ENCODE results near the gene COL4A2.

Gene COL4A2

DNA sequence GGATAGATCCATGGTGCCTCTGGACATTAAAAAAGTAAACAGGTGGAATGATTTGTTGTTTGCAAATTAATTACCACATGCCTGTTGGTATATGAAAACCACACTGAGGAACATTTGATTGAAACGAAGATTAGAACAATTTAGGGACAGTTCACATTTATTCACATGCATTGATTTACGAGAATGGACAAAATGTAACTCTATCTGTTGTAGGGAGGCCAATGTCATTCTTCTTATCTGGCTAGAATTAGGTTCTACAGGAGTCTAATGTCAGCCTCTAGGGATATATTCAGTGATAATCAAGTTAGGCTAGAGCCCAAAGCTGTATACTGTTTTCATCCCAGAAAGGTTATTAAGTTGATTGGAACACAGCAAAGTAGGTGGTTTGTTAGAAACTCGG, 125.4 kb downstream of the COL4A2 start:
- peaks cover 6% of the 10 kb centered on the region; the same call in 1 of the 2 replicates for H3K27me3 ChIP-seq (ENCODE audit: low read depth)
- no peaks in the 10 kb centered on the region for H3K36me3 ChIP-seq (replicated peaks)
- no peaks in the 10 kb centered on the region for H3K9me3 ChIP-seq
- DNase-seq (ENCODE audit: low spot score in 2 of 2): no peak
- no peaks in the 10 kb centered on the region for H3K4me1 ChIP-seq
- in situ Hi-C loops (cut with MboI; ENCODE audit: low sequenced_read_pairs): no loop called here
- H3K4me3 ChIP-seq: no peak overlapping the region

DNA sequence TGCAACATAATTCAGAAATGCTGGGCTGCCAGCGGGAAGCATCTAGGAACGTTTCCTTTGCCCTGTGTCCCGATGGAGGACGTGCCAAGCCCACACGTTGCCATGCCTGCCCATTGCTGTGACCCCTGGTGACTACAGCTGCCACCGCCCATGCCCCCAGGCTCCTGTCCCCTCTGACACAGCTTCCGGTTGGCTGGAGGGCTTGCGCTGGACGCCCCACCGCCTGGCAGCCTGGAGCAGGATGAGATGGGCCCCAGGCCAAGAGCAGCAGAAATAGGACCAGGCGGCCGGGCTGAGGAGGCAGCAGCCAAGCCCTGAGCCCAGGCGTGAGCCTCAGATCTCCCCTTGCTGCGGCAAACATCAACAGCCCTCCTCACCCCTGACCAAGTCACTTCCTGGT, 125.9 kb downstream of the COL4A2 start:
- Histone ChIP-seq H3K4me1 (no peaks in the 10 kb centered on the region), H3K9me3 (no peaks in the 10 kb centered on the region), H3K36me3 (replicated peaks) (no peaks in the 10 kb centered on the region), H3K27me3 (ENCODE audit: low read depth) (peaks cover 4% of the 10 kb centered on the region; the same call in 1 of the 2 replicates), H3K4me3 (no peak overlapping the region)
- no peak for DNase-seq (ENCODE audit: low spot score in 2 of 2)
- in situ Hi-C loops (cut with MboI; ENCODE audit: low sequenced_read_pairs): no loop called here

DNA sequence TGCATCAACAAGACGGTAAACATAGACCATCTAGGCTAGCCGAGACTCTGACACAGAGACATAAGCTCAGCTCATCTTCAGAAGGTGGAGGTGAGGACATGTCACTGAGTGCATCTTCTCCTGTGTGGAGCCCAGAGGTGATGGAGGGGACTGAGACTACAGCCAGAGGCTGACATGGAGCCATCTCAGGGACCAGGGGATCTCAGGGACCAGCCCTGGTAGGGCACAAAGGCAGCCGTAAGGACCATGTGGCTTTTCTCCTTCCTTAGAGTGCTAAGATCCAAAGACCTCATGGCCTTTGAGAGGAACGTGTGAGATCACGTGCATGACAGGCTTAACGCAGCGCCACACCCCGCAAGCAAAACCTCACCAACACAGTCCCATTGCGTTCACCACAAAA, 127.5 kb downstream of the COL4A2 start:
- peaks cover 2% of the 10 kb centered on the region; the same call in 1 of the 2 replicates for H3K27me3 ChIP-seq (ENCODE audit: low read depth)
- no peaks in the 10 kb centered on the region for H3K36me3 ChIP-seq (replicated peaks)
- H3K4me1 ChIP-seq: no peaks in the 10 kb centered on the region
- no peak overlapping the region for H3K4me3 ChIP-seq
- no peak for DNase-seq (ENCODE audit: low spot score in 2 of 2)
- H3K9me3 ChIP-seq: no peaks in the 10 kb centered on the region
- in situ Hi-C loops (cut with MboI; ENCODE audit: low sequenced_read_pairs): no loop called here

DNA sequence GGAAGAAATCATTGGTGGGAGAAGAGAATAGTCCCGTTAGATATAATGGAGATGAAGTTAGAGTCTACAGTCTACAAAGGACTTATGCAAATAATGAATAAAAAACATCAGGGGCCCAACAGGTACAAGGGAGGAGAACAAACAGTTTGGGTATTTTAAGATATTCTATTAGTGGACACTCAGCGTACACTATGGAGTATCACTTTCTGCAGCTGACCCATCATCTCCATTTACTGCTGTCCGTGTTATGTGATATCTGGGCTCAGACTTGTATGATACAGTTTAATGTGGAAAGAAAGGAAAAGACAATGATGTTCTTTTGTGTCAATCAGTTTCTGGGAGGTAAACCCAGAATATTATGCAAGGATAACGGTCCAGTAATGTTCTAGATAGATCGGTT, 128.2 kb downstream of the COL4A2 start:
- DNase-seq (ENCODE audit: low spot score in 2 of 2): no peak
- no peaks in the 10 kb centered on the region for H3K36me3 ChIP-seq (replicated peaks)

DNA sequence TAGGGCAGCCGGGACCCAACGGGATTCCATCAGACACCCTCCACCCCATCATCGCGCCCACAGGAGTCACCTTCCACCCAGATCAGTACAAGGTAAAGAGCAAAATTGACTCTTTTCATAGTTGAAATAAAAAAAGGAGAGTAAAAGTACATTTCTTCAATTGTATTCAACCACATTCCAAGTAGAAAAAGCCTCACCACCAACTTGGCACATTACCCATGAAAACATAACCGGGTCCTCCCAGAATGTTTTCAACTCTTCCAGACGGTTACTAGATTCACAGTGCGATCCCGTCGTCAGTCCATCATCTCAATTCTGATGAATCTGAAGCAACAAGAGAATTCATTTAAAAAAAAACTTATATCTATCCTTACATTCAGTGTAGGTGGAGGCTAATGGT, 129.2 kb downstream of the COL4A2 start:
- Histone ChIP-seq H3K4me3 (no peak overlapping the region), H3K36me3 (replicated peaks) (no peaks in the 10 kb centered on the region), H3K9me3 (no peaks in the 10 kb centered on the region), H3K4me1 (no peaks in the 10 kb centered on the region), H3K27me3 (ENCODE audit: low read depth) (peaks cover 2% of the 10 kb centered on the region; the same call in 1 of the 2 replicates)
- in situ Hi-C loops (cut with MboI; ENCODE audit: low sequenced_read_pairs): no loop called here
- DNase-seq (ENCODE audit: low spot score in 2 of 2): no peak

More for the DNA sequence above, 128.2 kb downstream of the COL4A2 start:
- in situ Hi-C loops (cut with MboI; ENCODE audit: low sequenced_read_pairs): no loop called here
- Histone ChIP-seq H3K4me1 (no peaks in the 10 kb centered on the region), H3K9me3 (no peaks in the 10 kb centered on the region), H3K4me3 (no peak overlapping the region), H3K27me3 (ENCODE audit: low read depth) (peaks cover 2% of the 10 kb centered on the region; the same call in 1 of the 2 replicates)

DNA sequence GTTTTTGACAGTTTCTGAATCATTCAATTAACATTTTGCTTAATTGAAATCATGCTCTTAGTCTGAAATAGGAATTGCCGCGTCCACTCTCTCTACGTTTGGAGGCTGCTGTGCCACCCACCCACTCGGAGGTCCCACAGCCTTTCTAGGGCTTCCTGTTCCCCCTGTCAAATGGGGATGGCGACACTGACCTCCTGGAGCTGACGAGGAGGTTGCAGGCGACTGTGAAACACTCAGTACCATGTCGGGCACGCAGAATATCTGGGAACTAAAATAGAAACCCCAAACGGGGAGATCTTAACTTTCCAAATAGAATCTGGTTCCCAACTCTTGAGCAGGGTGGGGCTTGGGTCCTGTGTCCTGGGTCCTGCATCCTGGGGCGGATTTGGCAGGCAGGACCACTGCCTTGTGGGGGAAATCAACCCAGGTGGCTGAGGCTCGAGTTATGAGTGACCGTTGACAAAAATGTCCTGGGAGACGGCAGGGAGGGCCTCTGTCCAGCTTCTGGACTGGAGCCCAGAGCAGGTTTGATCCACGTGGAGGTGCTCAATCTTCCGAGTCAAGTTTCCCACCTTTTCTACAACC, 129.8 kb downstream of the COL4A2 start:
- Histone ChIP-seq H3K9me3 (no peaks in the 10 kb centered on the region), H3K27me3 (ENCODE audit: low read depth) (peaks cover 2% of the 10 kb centered on the region; the same call in 1 of the 2 replicates), H3K4me3 (no peak overlapping the region), H3K4me1 (no peaks in the 10 kb centered on the region), H3K36me3 (replicated peaks) (no peaks in the 10 kb centered on the region)
- no peak for DNase-seq (ENCODE audit: low spot score in 2 of 2)
- in situ Hi-C loops (cut with MboI; ENCODE audit: low sequenced_read_pairs): no loop called here

DNA sequence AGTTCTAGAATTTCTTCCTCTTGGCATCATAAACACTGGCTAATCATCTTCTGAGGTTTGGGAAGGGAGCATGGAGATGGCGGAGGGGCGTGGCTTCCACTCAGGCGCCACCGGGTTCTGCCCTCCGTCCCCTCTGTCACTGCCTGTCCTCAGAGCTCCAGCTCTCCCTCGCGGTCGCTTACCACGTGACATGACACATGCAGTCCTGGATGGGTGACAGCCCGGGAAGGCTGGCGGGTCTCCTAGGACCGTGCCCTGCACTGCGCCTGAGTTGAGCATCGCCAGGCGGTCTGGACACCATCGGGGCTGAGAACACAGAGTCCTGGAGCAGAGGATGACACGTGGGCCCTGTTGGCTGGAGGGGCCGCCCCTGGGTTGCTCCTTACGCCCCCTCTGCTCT, 131.1 kb downstream of the COL4A2 start:
- no peak for DNase-seq (ENCODE audit: low spot score in 2 of 2)
- no peaks in the 10 kb centered on the region for H3K36me3 ChIP-seq (replicated peaks)
- in situ Hi-C loops (cut with MboI; ENCODE audit: low sequenced_read_pairs): no loop called here
- H3K9me3 ChIP-seq: no peaks in the 10 kb centered on the region
- no peak overlapping the region for H3K4me3 ChIP-seq
- peaks cover 5% of the 10 kb centered on the region; the same call in 1 of the 2 replicates for H3K27me3 ChIP-seq (ENCODE audit: low read depth)
- no peaks in the 10 kb centered on the region for H3K4me1 ChIP-seq

DNA sequence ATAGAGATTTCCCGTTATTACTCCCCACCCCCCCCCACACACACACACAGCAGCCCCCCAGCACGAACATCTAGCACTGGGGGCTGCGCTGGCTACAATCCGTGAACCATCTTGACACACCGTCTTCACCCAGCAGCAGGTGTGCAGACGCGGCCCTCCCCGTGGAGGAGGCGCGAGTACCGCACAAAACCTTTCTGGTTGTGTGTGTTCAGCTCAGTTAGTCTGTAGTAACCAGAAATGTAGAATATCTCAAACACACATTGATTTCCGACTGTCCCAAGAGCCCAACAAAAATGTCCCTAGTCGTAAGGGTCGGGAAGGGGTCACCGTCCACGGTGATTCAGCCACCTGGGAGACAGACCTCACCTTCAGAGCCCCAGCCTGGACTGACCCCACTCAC, 131.7 kb downstream of the COL4A2 start:
- Histone ChIP-seq H3K4me1 (no peaks in the 10 kb centered on the region), H3K36me3 (replicated peaks) (no peaks in the 10 kb centered on the region), H3K27me3 (ENCODE audit: low read depth) (peaks cover 8% of the 10 kb centered on the region; the same call in 1 of the 2 replicates), H3K4me3 (no peak overlapping the region), H3K9me3 (no peaks in the 10 kb centered on the region)
- no peak for DNase-seq (ENCODE audit: low spot score in 2 of 2)
- in situ Hi-C loops (cut with MboI; ENCODE audit: low sequenced_read_pairs): no loop called here

DNA sequence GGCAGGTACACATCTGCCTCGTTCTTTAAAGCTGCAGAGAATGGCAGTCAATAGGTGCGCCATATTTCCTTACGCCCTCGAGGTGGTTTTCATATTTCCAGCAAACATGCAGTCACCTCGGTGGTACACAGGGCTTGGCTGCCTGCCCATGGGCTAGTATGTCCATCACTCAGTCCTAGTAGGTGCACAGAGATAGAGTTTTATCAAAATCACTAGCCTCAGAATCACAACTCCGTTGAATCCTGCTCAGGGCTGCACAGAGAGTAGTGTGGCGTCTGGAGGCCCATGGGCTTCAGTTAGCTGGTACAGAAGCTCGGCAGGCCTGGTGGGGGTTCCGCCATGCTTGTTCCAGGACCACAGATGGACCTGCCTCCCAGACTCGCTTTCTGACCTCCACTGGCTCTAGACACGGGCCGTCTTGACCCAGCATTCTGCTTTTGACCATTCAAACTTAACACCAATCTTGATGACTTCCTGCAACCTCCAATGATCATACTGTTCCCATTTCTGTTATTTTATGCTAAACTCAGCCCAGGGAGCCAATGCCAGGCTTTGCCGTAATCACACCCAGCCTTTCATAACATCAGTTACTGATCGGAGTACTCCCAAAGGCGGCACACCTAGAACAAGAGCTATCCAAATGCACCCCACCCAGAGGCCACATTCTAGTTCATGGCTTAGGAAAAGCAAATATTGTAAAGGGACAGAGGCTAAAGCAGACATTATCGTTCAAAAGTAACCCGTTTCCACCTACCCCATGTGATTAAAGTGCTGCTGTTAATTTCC, 134.1 kb downstream of the COL4A2 start:
- no peak for DNase-seq (ENCODE audit: low spot score in 2 of 2)
- Histone ChIP-seq H3K27me3 (ENCODE audit: low read depth) (peaks cover 24% of the 10 kb centered on the region), H3K4me3 (no peak overlapping the region), H3K36me3 (replicated peaks) (no peaks in the 10 kb centered on the region), H3K4me1 (no peaks in the 10 kb centered on the region), H3K9me3 (no peaks in the 10 kb centered on the region)
- in situ Hi-C loops (cut with MboI; ENCODE audit: low sequenced_read_pairs): no loop called here

DNA sequence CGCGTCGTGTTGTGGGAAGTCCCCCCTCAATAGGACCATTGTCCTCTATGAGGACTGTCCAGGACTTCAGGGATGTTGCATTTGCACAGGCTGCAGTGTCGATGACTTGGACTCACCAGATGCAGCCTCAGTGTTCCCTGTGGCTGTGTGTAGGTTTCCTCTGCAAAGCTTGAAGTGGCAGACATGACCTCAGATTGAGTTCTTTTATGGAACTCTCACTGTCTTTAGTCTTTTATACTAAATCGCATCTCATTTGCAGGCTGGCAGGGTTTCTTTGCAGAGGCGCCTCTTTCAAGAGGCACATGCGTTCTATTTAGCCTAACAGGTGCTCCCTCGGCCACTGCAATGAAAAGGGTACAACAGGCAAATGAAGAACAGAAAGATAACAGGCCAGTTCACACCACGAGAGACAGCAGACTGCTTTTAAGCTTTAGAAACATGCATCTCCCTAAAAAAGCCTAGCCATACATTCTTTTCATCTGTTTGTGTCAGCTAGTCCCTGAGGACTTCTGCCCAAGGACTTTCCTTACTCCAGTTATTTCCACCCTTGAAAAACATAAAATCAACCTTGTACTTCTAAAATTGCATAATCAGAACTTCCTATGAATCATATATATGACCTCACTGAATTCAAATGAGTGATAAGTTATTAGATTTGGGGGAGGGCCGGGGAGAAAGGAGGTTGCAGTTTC, 136.0 kb downstream of the COL4A2 start:
- Histone ChIP-seq H3K36me3 (replicated peaks) (no peaks in the 10 kb centered on the region), H3K27me3 (ENCODE audit: low read depth) (peaks cover 22% of the 10 kb centered on the region), H3K4me1 (no peaks in the 10 kb centered on the region), H3K4me3 (no peak overlapping the region), H3K9me3 (no peaks in the 10 kb centered on the region)
- DNase-seq (ENCODE audit: low spot score in 2 of 2): no peak
- in situ Hi-C loops (cut with MboI; ENCODE audit: low sequenced_read_pairs): no loop called here

DNA sequence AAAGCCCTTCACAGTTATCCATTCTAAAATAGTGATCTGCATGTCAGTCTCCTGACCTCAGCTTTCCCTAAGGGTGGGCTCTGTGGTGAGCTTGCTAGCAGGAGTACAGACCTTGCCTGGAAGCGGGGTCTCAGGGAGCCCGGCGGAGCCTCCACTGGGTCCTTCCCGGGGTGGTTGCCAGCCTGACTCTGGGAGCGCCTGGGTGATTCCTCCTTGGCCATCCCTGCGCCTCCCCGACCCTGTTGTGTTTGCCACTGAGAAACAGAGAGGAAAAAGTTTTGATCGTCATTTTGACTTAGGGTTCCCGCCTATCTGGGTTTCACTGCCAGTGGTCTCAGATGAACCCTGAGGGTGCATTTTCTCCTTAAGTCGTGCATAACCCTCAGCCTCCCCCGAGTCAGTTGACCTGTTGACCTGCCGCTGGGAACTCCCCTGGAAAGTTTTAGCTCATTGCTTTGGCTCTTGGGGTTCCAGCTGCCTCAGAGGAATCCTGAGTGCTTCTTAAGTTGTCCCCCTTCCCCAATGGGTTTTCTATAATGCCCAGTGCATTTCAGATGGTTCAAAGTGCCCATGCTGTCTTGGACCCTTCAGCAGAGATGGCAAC, 136.6 kb downstream of the COL4A2 start:
- Histone ChIP-seq H3K36me3 (replicated peaks) (no peaks in the 10 kb centered on the region), H3K9me3 (no peaks in the 10 kb centered on the region), H3K4me3 (no peak overlapping the region), H3K27me3 (ENCODE audit: low read depth) (peaks cover 22% of the 10 kb centered on the region), H3K4me1 (no peaks in the 10 kb centered on the region)
- DNase-seq (ENCODE audit: low spot score in 2 of 2): no peak
- in situ Hi-C loops (cut with MboI; ENCODE audit: low sequenced_read_pairs): no loop called here

DNA sequence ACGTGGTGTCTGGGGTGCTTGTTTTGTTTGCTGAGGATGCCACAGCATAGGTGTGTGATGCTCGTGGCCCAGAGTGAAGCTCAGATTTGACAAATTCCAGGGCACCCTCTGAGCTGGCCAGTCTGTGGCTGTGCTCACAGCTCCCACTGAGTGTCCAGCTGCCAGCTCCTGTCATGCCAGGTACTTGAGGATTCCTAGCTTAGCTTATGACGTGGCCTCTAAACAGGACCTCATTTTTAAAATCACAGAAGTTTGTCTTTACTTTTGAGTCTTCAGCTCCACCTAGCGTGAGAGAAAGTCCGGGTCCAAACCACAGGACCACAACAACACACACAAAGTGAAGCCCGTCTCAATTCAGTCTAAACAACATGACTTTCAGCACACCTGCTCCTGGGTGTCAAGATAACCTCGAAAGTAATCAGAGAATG, 137.2 kb downstream of the COL4A2 start:
- H3K27me3 ChIP-seq (ENCODE audit: low read depth): peaks cover 22% of the 10 kb centered on the region
- in situ Hi-C loops (cut with MboI; ENCODE audit: low sequenced_read_pairs): no loop called here
- no peak for DNase-seq (ENCODE audit: low spot score in 2 of 2)
- no peaks in the 10 kb centered on the region for H3K9me3 ChIP-seq
- no peaks in the 10 kb centered on the region for H3K4me1 ChIP-seq
- no peaks in the 10 kb centered on the region for H3K36me3 ChIP-seq (replicated peaks)
- H3K4me3 ChIP-seq: no peak overlapping the region

DNA sequence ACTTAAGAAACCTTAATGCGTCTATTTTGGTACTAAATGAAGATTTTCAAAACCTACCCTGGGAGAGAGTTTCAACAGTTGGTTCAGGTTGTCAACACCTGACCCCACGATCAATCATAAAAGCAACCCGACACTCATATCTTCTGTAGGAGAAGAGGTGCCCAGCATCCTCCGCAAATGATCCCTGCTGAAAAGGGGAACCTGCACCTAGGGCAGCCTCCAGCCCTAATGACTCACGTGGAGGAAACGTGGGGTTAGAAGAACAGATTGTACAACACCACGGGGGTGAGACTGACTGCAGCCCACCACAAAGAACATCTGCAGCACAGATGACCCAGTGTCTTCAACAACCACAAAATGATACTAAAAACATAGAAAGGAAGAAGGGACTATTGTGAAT, 138.1 kb downstream of the COL4A2 start:
- no peaks in the 10 kb centered on the region for H3K9me3 ChIP-seq
- no peak overlapping the region for H3K4me3 ChIP-seq
- H3K27me3 ChIP-seq (ENCODE audit: low read depth): peaks cover 22% of the 10 kb centered on the region
- in situ Hi-C loops (cut with MboI; ENCODE audit: low sequenced_read_pairs): no loop called here
- DNase-seq (ENCODE audit: low spot score in 2 of 2): no peak
- H3K4me1 ChIP-seq: no peaks in the 10 kb centered on the region
- no peaks in the 10 kb centered on the region for H3K36me3 ChIP-seq (replicated peaks)
